Measurements from ENCODE around the gene ARMC9.
"Not testable (repeated sequence)": the region's sequence is repeated elsewhere in the genome, so short reads cannot be mapped to it uniquely, and the experiment has no call there.

The ARMC9 gene

DNA sequence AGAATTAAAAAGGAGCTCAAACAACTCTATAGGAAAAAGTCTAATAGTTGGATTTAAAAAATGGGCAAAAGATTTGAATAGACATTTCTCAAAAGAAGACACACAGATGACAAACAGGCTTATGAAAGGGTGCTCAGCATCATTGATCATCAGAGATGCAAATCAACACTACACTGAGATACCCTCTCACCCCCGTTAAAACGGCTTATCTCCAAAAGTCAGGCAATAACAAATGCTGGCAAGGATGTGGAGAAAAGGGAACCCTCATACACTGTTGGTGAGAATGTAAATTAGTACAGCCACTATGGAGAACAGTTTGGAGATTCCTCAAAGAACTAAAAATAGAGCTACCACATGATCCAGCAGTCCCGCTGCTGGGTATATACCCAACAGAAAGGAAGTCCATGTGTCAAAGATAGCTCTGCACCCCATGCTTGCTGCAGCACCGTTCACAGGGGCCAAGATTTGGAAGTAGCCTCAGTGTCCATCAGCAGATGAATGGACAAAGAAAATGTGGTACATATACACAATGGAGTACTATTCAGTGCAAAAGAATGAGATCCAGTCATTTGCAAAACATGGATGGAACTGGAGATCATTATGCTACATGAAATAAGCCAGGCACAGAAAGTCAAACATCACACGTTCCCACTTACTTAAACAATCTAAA is 150.4 kb downstream of the ARMC9 start (continued):
- TF ChIP-seq ZNF16 (tag by site-specific recombination; IDR thresholded peaks at IDR 0.05; ENCODE audit: low read depth), result no peak
- no peak for TF ChIP-seq ZNF677 (tag by site-specific recombination; IDR thresholded peaks at IDR 0.05)

- H3K4me1 ChIP-seq (ENCODE audit: control insufficient read depth, insufficient read depth, low read length); H3K27ac ChIP-seq (ENCODE audit: extremely low read depth, low read depth, low read length); H3K36me3 ChIP-seq (ENCODE audit: control insufficient read depth in 2 of 2, insufficient read depth in 1 of 2, low read length in 2 of 2); POLR2A ChIA-PET; H3K4me3 ChIP-seq (ENCODE audit: low read depth, low read length); H3K9me3 ChIP-seq (ENCODE audit: control insufficient read depth, insufficient read depth, low read depth, low read length); CTCF ChIA-PET: not testable (repeated sequence)
Observed at GRCh38 chr2:231349374-231349735, 150.9 kb downstream of the ARMC9 start.

DNA sequence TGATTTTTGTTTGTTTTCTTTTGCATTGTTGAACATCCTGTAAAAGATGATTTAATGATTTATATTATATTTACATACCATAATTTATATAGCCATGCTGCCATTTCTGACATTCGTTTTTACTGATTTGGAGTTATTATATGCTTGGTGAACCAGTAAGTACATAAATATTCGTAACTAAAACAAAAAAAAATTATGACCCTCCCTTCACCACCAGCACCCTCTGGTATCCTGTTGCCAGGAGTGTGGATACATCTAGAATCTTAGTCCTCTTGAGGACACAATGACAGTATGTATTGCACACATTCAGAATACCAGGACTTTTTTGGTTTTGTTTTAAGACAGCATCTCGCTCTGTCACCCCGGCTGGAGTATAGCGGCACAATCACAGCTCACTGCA is 153.2 kb downstream of the ARMC9 start:
- TF ChIP-seq ZNF16 (tag by site-specific recombination; IDR thresholded peaks at IDR 0.05; ENCODE audit: low read depth) (no peak), RBAK (tag by site-specific recombination; IDR thresholded peaks at IDR 0.05) (no peak), WT1 (tag by site-specific recombination; IDR thresholded peaks at IDR 0.05) (no peak), ZBTB26 (tag by site-specific recombination; optimal IDR thresholded peaks at IDR 0.05) (no peak), ZNF639 (tag by site-specific recombination; IDR thresholded peaks at IDR 0.05) (no peak)
- ChIA-PET CTCF (no interaction called here), POLR2A (no interaction called here)
- H3K4me3 ChIP-seq (ENCODE audit: low read depth, low read length), result no peak overlapping the region
- no peaks in the 10 kb centered on the region for H3K9me3 ChIP-seq (ENCODE audit: control insufficient read depth, insufficient read depth, low read depth, low read length)
- H3K27ac ChIP-seq (ENCODE audit: extremely low read depth, low read depth, low read length), result no peak overlapping the region
- peaks cover 9% of the 10 kb centered on the region for H3K4me1 ChIP-seq (ENCODE audit: control insufficient read depth, insufficient read depth, low read length)
- no peaks in the 10 kb centered on the region for H3K36me3 ChIP-seq (ENCODE audit: control insufficient read depth in 2 of 2, insufficient read depth in 1 of 2, low read length in 2 of 2)

- Histone ChIP-seq H3K36me3 (ENCODE audit: control insufficient read depth in 2 of 2, insufficient read depth in 1 of 2, low read length in 2 of 2) (no peaks in the 10 kb centered on the region), H3K9me3 (ENCODE audit: control insufficient read depth, insufficient read depth, low read depth, low read length) (no peaks in the 10 kb centered on the region), H3K4me1 (ENCODE audit: control insufficient read depth, insufficient read depth, low read length) (no peaks in the 10 kb centered on the region), H3K27ac (ENCODE audit: extremely low read depth, low read depth, low read length) (no peak overlapping the region), H3K4me3 (ENCODE audit: low read depth, low read length) (no peak overlapping the region)
- ChIA-PET POLR2A (no interaction called here), CTCF (no interaction called here)
- TF ChIP-seq SALL2 (tag by site-specific recombination; IDR thresholded peaks at IDR 0.05; ENCODE audit: borderline replicate concordance), result no peak
- TF ChIP-seq ZSCAN18 (tag by site-specific recombination; IDR thresholded peaks at IDR 0.05), result no peak
- no peak for TF ChIP-seq ZBTB1 (tag by site-specific recombination; IDR thresholded peaks at IDR 0.05)
- no peak for TF ChIP-seq SP7 (tag by site-specific recombination; IDR thresholded peaks at IDR 0.05)
- TF ChIP-seq ZNF391 (tag by site-specific recombination; IDR thresholded peaks at IDR 0.05; ENCODE audit: borderline replicate concordance, low read depth), result no peak
- TF ChIP-seq ZNF202 (tag by site-specific recombination; IDR thresholded peaks at IDR 0.05; ENCODE audit: borderline replicate concordance), result no peak
- no peak for TF ChIP-seq ZNF18 (tag by site-specific recombination; IDR thresholded peaks at IDR 0.05)
- TF ChIP-seq, protein P1, sequence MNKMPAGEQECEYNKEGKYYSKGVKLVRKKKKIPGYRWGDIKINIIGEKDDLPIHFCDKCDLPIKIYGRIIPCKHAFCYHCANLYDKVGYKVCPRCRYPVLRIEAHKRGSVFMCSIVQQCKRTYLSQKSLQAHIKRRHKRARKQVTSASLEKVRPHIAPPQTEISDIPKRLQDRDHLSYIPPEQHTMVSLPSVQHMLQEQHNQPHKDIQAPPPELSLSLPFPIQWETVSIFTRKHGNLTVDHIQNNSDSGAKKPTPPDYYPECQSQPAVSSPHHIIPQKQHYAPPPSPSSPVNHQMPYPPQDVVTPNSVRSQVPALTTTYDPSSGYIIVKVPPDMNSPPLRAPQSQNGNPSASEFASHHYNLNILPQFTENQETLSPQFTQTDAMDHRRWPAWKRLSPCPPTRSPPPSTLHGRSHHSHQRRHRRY (tag by site-specific recombination; IDR thresholded peaks at IDR 0.05), result no peak
- no peak for TF ChIP-seq ZNF184 (tag by site-specific recombination; IDR thresholded peaks at IDR 0.05)
- TF ChIP-seq ZSCAN16 (tag by site-specific recombination; IDR thresholded peaks at IDR 0.05), result no peak
- TF ChIP-seq, protein P2, sequence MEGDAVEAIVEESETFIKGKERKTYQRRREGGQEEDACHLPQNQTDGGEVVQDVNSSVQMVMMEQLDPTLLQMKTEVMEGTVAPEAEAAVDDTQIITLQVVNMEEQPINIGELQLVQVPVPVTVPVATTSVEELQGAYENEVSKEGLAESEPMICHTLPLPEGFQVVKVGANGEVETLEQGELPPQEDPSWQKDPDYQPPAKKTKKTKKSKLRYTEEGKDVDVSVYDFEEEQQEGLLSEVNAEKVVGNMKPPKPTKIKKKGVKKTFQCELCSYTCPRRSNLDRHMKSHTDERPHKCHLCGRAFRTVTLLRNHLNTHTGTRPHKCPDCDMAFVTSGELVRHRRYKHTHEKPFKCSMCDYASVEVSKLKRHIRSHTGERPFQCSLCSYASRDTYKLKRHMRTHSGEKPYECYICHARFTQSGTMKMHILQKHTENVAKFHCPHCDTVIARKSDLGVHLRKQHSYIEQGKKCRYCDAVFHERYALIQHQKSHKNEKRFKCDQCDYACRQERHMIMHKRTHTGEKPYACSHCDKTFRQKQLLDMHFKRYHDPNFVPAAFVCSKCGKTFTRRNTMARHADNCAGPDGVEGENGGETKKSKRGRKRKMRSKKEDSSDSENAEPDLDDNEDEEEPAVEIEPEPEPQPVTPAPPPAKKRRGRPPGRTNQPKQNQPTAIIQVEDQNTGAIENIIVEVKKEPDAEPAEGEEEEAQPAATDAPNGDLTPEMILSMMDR (tag by site-specific recombination; IDR thresholded peaks at IDR 0.05), result no peak
- no peak for TF ChIP-seq ZBTB20 (tag by site-specific recombination; IDR thresholded peaks at IDR 0.05)
- TF ChIP-seq ZNF341 (tag by site-specific recombination; IDR thresholded peaks at IDR 0.05; ENCODE audit: low read depth), result no peak
- no peak for TF ChIP-seq ZNF785 (tag by site-specific recombination; IDR thresholded peaks at IDR 0.05)
- TF ChIP-seq KLF8 (tag by site-specific recombination; IDR thresholded peaks at IDR 0.05), result no peak
Observed at GRCh38 chr2:231353469-231353868, 155.0 kb downstream of the ARMC9 start.
